T-helper 22 cell (primary cell): Measurements from ENCODE around the gene BCAS2.
A peak's percentile ranks its signal among the peaks of the same experiment; 100 is the strongest.
"Not testable (repeated sequence)": the region's sequence is repeated elsewhere in the genome, so short reads cannot be mapped to it uniquely, and the experiment has no call there.

Experiments
- DNase-seq: peaks from one replicate; pipeline ENCODE4 v3.0.0-alpha.2; 2020; ENCODE audit warnings: low read depth

BCAS2 gene

DNA sequence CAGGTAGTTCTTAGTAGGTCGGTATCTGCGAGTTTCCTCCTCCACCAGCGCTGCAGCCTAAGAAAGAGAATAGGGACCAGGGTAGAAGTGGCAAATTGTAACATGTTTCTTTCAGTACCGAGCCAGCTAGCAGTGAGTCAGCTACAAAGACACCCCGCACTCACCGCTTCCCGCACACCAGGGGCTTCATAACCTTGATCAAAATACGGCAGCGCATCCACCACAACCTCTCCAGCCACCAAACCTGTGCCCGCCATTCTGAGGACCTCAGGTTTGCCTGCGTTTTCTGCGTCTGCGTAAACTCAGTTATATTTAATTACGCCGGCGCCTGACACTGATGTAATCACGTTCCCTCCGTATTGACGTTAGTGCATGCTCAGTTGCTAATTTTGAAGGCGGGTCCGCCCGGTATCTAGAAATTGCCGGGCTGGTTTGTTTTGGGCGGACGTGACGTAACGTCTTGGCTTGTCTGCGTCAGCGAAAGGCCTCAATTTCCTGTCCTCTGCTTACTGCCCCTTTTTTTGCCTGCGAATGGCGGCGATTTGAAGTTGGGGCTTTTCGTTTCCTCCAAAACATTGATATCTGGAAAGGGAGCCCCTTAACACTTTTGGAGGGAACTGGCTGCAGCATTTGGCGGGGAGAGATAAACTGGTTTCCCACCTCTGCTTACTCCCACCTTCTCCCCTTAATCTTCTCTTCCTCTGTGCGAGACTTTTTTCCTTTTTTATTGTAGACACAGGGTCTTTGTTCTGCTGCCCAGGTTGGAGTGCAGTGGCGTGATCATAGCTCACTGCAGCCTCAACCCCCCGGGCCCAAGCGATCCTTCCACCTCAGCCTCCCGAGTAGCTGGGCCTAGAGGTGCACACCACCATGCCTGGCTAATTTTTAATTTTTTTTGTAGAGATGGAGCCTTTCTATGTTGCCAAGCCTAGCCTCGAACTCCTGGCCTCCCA, at the start of gene BCAS2:
TSS of gene BCAS2 (minus strand) at position 281 of the 953 bp plus-strand sequence. CDS start at position 257, 24 bp downstream.
- peak; percentile 94 for DNase-seq

DNA sequence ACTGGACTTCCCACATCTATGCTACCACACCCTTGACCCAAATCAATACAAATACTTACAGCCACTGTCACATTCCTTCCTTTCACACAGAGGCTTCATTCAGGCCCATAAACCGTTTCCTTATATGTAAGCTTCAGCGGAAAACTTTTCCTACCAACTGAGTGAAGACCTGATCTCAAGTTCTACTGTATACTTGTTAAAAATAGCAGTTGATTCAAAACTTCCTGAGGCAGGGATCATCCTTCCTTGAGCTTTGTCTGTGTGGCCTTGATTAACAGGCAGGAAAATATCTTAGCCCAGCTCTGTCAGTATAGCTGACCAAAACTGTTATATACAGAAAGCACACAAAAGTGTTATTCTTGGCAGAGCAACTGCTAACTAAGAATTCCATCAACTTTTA, 45.7 kb upstream of the BCAS2 start:
- DNase-seq, result no peak

DNA sequence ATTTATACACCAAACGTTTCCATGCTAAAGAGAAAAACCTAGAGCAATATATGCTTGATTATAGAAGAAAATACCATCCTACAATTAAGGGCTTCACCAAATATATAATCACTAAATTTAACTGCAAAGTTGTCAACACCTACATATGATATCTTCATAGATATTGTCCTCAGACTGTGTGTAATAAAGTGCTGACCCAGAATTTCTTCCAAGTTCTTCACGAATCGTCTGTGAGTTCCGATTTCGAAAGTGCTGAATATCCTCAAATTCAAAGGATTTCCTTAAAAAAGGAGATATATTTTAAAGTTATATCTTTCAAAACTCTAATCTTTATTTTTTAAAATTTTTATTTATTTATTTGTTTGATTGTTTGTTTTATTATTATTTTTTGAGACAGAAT, 41.9 kb upstream of the BCAS2 start:
- no peak for DNase-seq

DNA sequence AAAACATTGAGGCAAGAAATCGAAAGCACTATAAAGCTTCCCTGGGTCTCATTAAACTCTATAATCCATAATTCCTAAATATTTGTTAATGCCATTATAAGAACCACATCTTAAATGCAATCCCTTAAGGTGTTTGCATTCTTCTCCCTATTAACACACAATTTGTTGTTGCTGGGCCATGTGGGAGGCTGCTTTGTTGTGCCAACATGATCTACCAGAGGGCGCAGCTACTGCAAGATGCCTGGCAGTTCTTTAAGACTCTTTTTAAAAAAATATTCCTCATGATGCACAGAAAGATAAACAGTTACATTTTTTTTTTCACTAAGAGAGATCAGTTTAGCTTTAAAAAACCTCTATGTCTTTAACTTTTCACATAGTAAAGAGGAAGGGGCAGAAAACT, 39.0 kb upstream of the BCAS2 start:
- DNase-seq, result no peak

DNA sequence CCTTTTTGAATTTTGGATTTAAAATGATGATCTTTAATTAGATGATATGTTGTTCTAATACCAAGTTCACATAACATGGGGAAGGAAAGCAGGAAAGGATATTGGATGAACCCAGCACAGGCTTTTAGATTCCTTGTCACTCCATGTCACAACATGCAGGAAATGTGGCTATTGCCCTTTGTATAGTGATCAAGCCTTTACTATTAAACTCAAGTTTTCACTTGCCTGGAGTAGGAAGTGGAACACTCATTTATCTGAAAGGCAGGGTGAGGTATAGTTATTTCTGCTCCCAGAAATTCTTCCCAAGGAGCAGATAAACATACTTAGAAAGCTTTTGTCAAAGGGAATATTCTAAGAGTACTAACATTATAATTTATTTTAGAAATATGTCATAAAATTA, 37.2 kb upstream of the BCAS2 start:
- no peak for DNase-seq

DNA sequence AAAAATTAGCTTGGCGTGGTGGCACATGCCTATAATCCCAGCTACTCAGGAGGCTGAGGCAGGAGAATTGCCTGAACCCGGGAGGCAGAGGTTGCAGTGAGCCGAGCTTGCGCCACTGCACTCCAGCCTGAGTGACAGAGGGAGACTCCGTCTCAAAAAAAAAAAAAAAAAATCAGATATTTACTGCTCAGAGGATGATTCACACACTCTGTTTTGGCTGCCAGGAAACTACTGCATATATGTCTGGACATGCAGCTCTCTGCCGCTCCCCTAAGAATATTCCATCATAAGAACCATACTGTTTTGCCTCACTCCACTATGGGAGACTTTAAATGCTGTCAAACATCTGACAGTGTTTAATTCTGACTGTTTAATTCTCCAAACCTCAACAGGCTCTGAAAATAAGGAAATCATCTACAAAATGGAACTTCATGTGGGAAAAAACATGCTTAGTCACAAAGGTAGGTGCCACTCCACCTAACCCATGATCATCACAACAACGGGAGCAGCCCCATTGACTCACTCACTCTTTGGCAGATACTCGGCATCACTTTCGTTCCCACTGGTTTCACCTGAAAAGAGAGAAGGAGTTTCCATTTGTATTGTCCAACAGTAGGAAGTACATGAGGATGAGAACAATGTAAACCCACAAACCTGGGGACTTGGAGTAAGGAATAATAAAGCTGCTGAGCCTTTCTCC, 29.3 kb upstream of the BCAS2 start:
- no peak for DNase-seq

DNA sequence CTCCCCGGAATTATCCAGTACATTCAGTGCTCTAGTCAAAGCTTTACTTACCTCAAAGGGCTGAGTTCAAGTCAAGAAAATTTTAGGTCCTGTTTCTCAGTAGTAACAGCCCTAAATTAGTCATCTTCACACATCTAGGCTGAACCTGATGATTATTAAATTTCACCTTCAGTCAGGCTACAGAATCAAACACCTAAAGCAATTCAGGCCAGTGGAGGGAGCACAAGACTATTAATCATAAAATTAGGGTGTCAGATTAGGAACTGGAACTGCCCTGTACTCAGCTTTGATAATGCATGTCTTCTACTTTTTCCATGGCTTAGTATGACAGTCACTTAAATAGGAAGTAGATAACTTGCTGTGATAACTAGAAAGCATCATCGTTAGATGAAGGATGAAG, 28.4 kb upstream of the BCAS2 start:
- no peak for DNase-seq

DNA sequence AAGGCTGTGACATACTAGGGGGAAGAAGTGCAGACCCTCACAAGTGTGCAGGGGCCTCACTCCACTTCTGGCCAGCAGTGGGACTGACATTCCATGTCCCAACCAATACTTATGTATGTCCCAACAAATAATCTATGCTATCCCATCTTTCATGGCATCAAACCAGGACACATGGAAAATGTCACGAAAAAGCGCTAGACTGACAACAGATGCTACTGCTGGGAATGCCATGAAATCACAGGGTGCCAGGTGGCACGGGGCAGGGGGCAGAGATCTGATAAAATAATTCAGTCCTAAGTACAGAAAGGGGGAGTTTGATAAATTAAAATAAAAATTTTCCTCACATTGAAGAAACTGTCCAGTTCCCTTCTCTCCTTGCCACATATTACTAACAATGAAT, 27.6 kb upstream of the BCAS2 start:
- no peak for DNase-seq

DNA sequence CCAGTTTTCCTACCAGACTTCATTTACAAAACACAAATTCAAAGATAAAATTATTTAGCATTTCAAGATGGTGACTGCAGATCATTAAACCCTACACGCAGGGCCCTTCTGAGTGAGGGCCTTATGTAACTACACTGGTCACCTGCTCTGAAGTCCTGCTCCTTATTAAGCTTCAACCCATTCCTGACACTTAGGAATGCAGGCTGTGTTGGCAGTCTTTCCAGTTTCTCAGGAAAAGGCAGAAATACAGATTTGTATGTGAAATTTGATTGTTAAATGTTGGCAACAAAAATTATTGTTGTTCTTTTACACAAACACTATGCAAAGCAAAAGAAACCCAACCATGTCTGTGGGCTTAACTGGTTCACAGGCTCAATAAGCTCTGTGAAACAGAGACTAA, 25.8 kb upstream of the BCAS2 start:
- no peak for DNase-seq

DNA sequence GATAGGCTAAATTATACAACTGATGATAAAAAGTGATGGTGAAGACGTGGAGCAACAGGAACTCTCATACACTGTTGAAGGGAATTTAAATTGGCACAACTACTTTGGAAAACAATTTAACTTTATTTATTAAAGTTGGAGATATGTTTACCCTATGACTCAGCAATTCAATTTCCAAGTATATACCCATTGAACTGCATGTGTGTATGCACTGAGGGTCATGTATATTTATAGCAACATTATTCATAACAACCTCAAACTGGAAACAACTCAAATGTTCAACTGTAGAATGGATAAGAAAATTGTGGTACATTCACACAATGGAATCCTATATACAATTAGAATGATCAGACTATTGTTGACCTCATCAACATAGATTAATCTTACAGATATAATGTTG, 16.5 kb upstream of the BCAS2 start:
- DNase-seq, result no peak

DNA sequence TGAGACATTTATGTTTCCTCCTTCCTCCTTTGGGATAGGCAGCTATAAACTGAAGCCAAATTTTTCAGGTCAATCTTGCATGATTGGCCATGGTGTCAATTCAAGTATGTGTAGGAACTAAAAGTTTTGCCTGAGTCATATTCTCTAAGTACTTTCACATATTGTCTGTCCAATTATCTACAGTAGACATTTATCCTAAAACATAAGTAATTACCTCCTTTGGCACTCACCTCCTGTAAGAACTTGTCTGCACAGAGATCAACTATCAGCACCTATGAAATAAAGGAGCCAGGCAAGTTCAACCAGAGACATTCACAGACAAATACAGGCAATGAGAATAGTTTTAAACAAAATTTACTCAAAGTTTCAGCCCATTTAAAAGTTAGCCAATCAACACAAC, 14.2 kb upstream of the BCAS2 start:
- DNase-seq, result no peak

DNA sequence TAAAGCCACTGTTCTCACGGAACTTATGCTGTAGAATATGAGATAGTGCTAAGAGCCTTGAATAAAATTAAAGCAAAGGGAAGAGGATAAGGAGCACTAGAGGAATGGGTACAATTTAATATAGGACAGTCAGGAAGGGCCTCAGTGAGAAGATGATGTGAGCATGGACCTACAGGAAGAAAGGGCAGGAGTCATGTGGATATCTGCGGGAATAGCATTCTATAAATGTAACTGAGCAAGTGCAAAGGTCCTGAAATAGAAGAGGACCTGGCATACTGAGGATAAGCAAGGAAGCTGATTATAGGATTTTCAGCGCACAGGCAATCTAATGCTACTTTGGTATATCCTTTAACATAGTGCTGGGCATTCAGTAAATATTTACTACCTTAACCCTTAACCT, 12.6 kb upstream of the BCAS2 start:
- no peak for DNase-seq

DNA sequence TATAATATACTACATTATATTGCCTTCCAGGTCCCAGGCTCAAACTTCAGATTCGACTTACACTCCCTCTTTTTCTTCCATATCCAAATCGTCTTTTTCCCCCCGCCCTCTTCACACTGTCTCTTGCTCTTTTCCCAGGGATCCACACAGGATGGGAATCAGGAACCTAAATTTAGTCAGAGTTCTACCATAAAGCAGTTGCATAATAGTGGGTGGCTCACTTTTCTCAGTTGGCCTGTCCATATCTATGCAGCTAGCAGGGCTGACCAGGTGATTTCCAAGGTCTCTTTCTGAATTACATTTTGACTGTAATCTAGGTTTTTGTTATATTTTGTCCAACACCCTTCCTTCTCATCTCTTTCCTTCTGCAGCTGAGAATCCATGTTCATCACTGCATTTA, 7.7 kb upstream of the BCAS2 start:
- DNase-seq, result no peak

DNA sequence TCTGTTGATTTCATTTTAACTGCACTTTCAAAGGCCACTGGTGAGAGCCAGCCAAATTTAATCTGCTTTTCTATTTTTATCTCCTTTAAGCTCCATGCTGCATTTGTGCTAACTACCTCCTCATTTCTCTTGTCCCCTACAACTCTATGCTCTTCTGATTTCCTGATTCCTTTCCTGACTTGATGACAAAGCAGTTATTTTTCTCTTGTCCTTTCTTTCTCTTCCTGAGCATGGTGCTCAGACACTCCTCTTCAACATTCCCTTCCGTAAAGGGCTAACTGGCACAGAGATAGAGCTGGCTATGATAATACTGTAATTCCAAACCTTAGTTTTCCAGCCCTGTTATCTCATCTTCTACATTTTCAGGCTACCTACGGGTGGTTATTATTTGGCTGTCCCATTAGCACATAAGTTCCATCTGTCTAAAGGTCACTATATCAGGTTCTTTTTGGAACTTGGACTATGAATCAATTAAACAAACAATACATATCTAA, 6.8 kb upstream of the BCAS2 start:
- DNase-seq, result no peak

DNA sequence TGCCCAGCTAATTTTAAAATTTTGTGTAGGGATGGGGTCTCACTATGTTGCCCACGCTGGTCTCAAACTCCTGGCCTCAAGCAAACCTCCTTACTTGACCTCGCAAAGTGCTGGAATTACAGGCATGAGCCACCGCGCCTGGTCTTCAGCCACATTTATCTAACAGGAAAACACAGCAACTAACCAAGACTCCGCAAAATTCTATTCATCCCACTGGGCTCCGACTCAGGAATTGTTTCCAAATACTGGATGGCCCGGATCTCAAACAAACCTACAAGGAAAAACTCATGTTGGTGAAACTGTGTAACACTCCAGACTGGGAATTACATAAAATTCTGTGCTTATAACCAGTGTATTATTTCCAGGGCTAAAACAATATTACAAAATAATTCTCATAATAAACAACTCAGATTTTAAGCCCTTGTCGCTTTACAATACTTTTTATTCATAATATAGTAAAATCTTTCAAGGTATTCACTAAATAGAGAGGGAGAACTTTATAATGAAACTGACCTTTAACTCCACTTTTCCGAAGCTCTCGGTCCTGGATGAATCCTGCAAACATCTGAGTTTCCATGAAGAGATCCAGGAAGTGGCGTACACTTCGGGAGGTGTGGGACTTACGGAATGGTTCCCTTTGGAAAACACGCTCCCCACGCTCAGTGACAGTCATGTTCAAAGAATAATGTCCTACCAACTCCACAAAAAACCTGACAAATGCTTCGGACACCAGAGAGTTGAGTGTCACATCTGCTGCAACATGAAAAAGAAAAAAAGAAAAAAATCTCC, 6.0 kb upstream of the BCAS2 start:
- no peak for DNase-seq

DNA sequence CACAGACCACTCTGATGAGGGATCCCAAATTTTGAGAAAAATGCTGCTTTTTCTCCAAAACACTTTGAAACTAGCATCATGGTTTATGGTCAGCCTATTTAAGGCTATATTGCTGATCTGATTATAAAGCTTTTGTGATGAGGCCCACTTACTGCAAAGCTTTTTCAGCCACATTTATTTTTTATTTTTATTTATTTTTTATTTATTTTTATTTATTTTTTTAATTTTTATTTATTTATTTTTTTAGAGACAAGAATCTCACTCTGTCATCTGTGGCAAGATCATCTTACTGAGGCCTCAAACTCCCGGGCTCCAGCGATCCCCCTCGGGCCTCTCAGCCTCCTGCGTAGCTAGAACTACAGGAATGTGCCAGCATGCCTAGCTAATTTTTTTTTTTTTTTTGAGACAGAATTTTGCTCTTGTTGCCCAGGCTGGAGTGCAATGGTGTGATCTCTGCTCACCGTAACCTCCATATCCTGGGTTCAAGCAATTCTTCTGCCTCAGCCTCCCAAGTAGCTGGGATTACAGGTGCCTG, 5.2 kb upstream of the BCAS2 start:
- DNase-seq, result no peak

DNA sequence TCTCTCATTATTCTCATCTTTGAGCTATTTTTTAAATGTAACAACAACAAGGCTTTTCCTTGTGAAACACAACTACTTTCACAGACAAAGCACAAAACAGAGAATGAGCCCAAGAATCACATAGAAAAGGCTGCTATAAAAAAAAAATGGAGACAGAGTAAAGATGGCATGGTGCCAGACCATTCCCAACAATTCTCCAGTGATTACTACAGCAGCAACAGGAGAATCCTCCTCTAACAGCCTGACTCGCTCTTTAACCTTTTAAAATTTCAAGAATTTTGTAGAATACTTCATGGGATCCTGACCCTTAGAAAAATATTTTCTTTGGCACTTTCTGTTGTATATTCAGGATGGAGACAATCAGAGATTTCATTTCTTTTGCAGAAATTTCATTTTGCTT, 3.8 kb upstream of the BCAS2 start:
- DNase-seq, result no peak

DNA sequence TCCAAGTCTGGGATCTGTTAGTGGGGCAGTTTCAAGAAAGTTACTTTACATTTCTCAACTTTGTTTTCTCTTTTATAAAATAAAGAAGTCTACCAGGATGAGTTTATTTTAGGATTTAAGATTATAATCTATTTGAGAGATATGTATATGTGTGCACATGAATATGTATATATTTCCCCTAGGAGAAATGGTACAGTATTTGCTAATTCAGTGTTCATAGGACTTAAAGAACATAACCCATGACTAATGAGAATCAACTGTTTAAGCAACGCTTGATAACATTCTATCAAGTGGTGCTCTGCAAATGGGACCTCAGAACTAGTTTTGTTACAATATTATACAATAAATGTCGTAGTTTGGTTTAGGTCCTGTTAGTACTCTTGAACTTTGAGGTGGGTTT, 7.0 kb downstream of the BCAS2 start:
- no peak for DNase-seq

DNA sequence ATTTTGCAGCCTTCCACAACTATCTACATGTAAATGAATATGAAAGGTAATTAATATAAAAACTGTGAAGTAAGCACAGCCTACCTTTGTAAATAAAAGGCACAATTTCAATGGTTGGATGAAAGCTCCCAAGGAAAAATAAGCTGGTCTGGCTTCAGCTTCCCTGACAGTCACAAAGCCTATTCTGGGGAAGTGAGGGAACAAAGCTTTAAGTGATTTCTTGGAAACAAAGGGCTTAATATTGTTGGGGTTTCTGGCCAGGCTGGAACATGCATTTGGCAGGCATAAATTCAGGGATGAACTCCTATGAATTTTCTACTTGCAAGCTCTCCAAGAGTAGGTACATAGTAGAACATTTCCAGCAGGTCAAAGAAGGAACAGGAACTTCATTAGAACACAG, 17.3 kb downstream of the BCAS2 start:
- DNase-seq, result no peak

DNA sequence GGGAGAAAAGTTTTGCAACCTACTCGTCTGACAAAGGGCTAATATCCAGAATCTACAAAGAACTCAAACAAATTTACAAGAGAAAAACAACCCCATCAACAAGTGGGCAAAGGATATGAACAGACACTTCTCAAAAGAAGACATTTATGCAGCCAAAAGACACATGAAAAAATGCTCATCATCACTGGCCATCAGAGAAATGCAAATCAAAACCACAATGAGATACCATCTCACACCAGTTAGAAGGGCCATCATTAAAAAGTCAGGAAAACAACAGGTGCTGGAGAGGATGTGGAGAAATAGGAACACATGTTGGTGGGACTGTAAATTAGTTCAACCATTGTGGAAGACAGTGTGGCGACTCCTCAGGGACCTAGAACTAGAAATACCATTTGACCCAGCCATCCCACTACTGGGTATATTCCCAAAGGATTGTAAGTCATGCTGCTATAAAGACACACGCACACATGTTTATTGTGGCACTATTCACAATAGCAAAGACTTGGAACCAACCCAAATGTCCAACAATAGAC, 18.4 kb downstream of the BCAS2 start:
- not testable (repeated sequence) for DNase-seq

DNA sequence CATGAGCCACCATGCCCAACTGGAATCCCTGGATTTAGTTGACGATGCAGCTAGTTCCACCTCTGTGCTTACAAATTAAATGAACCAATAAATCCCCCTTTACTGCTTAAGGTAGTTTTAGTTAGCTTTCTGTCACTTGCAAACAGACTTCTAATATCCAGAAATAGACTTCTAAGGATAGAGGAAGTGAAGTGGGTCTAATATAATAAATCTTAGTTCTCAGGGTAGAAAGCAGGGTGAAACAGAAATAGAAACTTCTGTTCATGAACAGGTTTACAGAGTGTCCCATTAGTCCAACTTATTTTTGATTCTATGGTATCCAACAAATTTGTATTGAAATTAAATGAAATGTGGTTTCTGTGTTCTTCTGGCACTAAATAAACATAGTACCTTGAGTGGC, 20.1 kb downstream of the BCAS2 start:
- no peak for DNase-seq

DNA sequence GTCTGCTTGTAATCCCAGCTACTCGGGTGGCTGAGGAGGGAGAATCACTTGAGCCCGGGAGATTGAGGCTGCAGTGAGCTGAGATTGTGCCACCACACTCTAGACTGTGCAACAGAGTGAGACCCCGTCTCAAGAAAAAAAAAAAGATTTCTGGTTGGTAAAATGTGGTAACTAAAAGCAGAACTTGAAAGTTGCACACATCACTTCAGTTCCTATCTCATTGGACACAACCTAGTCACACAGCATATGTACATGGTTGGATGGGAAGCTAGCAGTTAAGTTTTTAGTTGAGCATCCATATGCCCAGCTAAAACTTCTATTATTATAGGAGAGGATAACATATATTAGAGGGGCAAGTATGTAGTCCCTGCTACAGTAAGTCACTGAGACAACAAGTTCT, 22.1 kb downstream of the BCAS2 start:
- DNase-seq, result no peak
